H9 (cell line): ENCODE results near the gene DCAF10. TPM values are rescaled to one million over a fixed set of nuclear protein-coding genes. Genes with fewer than 3 reads are reported as not detected.
"Not testable (repeated sequence)": the region's sequence is repeated elsewhere in the genome, so short reads cannot be mapped to it uniquely, and the experiment has no call there.

Experiments
- DNase-seq: peaks from one replicate; pipeline ENCODE4 v3.0.0-alpha.2; 2017
- H2AFZ ChIP-seq: one replicate; pipeline ENCODE4 v1.6.1; 2013; ENCODE audit warnings: mild to moderate bottlenecking, low read length, control low read depth, moderate library complexity
- H2AK5ac ChIP-seq: 2 replicates; pipeline ENCODE4 v1.6.1; 2013; ENCODE audit warnings: low read length, control low read depth, mixed read lengths; ENCODE audit not compliant: insufficient read length
- H2BK120ac ChIP-seq: one replicate; pipeline ENCODE4 v1.6.1; 2013; ENCODE audit warnings: low read depth, mild to moderate bottlenecking, low read length, control low read depth, inconsistent platforms; ENCODE audit not compliant: poor library complexity, severe bottlenecking
- H2BK12ac ChIP-seq: 2 replicates; pipeline ENCODE4 v1.6.1; 2013; ENCODE audit warnings: low read length, control low read depth, mixed read lengths, low read depth; ENCODE audit not compliant: insufficient read length
- H2BK15ac ChIP-seq: 2 replicates; pipeline ENCODE4 v1.6.1; 2013; ENCODE audit warnings: low read depth, low read length, control low read depth
- H2BK20ac ChIP-seq: one replicate; pipeline ENCODE4 v1.6.1; 2013; ENCODE audit warnings: low read depth, mild to moderate bottlenecking, low read length, control low read depth, inconsistent platforms; ENCODE audit not compliant: poor library complexity, severe bottlenecking
- H2BK5ac ChIP-seq: 2 replicates; pipeline ENCODE4 v1.6.1; 2013; ENCODE audit warnings: low read length, control low read depth, mixed read lengths; ENCODE audit not compliant: insufficient read length
- H3K14ac ChIP-seq: 2 replicates; pipeline ENCODE4 v1.6.1; 2013; ENCODE audit warnings: low read length, control low read depth; ENCODE audit not compliant: insufficient read depth
- H3K18ac ChIP-seq: 2 replicates; pipeline ENCODE4 v1.6.1; 2013; ENCODE audit warnings: low read depth, mild to moderate bottlenecking, mixed read lengths, low read length, control low read depth; ENCODE audit not compliant: insufficient read length
- H3K23ac ChIP-seq: 2 replicates; pipeline ENCODE4 v1.6.1; 2013; ENCODE audit warnings: low read length, control low read depth, mixed read lengths, low read depth; ENCODE audit not compliant: insufficient read length
- H3K23me2 ChIP-seq: 2 replicates; pipeline ENCODE4 v1.6.1; 2013; ENCODE audit warnings: low read depth, mild to moderate bottlenecking, mixed read lengths, low read length, control low read depth; ENCODE audit not compliant: insufficient read length, poor library complexity, severe bottlenecking
- H3K27ac ChIP-seq: 2 replicates; pipeline ENCODE4 v1.5.1; 2013; ENCODE audit warnings: low read length, control low read depth, mixed read lengths, low read depth; ENCODE audit not compliant: insufficient read length
- H3K27me3 ChIP-seq: 2 replicates; pipeline ENCODE4 v1.6.1; 2013; ENCODE audit warnings: low read length, control low read depth, inconsistent platforms; ENCODE audit not compliant: insufficient read depth
- H3K4ac ChIP-seq: 2 replicates; pipeline ENCODE4 v1.6.1; 2013; ENCODE audit warnings: low read depth, mild to moderate bottlenecking, control low read depth, inconsistent platforms, low read length, moderate library complexity
- H3K4me1 ChIP-seq: 2 replicates; pipeline ENCODE4 v1.6.1; 2013; ENCODE audit warnings: low read length, control low read depth, inconsistent platforms; ENCODE audit not compliant: insufficient read depth
- H3K4me2 ChIP-seq: 2 replicates; pipeline ENCODE4 v1.6.1; 2013; ENCODE audit warnings: low read length, control low read depth, mixed read lengths; ENCODE audit not compliant: insufficient read length, insufficient read depth
- H3K56ac ChIP-seq: 2 replicates; pipeline ENCODE4 v1.6.1; 2013; ENCODE audit warnings: low read depth, mild to moderate bottlenecking, mixed read lengths, low read length, control low read depth; ENCODE audit not compliant: insufficient read length
- H3K79me1 ChIP-seq: 2 replicates; pipeline ENCODE4 v1.6.1; 2013; ENCODE audit warnings: low read depth, mild to moderate bottlenecking, moderate library complexity, low read length, control low read depth, inconsistent platforms; ENCODE audit not compliant: insufficient read depth, poor library complexity, severe bottlenecking
- H3K79me2 ChIP-seq: 2 replicates; pipeline ENCODE4 v1.6.1; 2013; ENCODE audit warnings: low read length, control low read depth, inconsistent platforms; ENCODE audit not compliant: insufficient read depth
- H3K9ac ChIP-seq: 2 replicates; pipeline ENCODE4 v1.6.1; 2013; ENCODE audit warnings: low read length, control low read depth, mixed read lengths; ENCODE audit not compliant: insufficient read length; ENCODE audit errors: extremely low read depth
- H3K9me3 ChIP-seq: one replicate; pipeline ENCODE4 v1.6.1; 2013; ENCODE audit warnings: low read depth, low read length, inconsistent platforms; ENCODE audit not compliant: control insufficient read depth
- H3T11ph ChIP-seq: one replicate; pipeline ENCODE4 v1.6.1; 2013; ENCODE audit warnings: mild to moderate bottlenecking, low read length, control low read depth, inconsistent platforms
- H4K20me1 ChIP-seq: one replicate; pipeline ENCODE4 v1.6.1; 2013; ENCODE audit not compliant: control insufficient read depth, insufficient read length, insufficient read depth
- H4K5ac ChIP-seq: 2 replicates; pipeline ENCODE4 v1.6.1; 2013; ENCODE audit warnings: low read depth, mild to moderate bottlenecking, mixed read lengths, low read length, control low read depth; ENCODE audit not compliant: insufficient read length
- H4K8ac ChIP-seq: replicated peaks from 2 replicates; pipeline ENCODE4 v1.6.1; 2013; ENCODE audit warnings: low read length, control low read depth, mixed read lengths, low read depth; ENCODE audit not compliant: insufficient read length
- H4K91ac ChIP-seq: 2 replicates; pipeline ENCODE4 v1.6.1; 2013; ENCODE audit warnings: low read depth, mild to moderate bottlenecking, moderate library complexity, mixed read lengths, low read length, control low read depth; ENCODE audit not compliant: insufficient read length
- H3K27ac Mint-ChIP-seq, 3 experiments: 2 replicates in 2 of 3; 3 replicates in 1 of 3; pipeline ENCODE4 v1.8.0; 2020 to 2021; ENCODE audit warnings: mixed read lengths in 3 of 3, mild to moderate bottlenecking in 1 of 3, moderate library complexity in 1 of 3
- H3K27me3 Mint-ChIP-seq: 2 replicates; pipeline ENCODE4 v1.8.0; 2021; ENCODE audit warnings: low read depth, mild to moderate bottlenecking, moderate library complexity, mixed read lengths
- H3K36me3 Mint-ChIP-seq, 3 experiments: 2 replicates in 2 of 3; 3 replicates in 1 of 3; pipeline ENCODE4 v1.8.0; 2020 to 2021; ENCODE audit warnings: low read depth in 3 of 3, mixed read lengths in 3 of 3; ENCODE audit not compliant: insufficient read depth in 1 of 3
- H3K4me1 Mint-ChIP-seq, 2 experiments: 2 replicates each; pipeline ENCODE4 v1.8.0; 2020; ENCODE audit warnings: mixed read lengths in 2 of 2
- H3K4me3 Mint-ChIP-seq, 2 experiments: 2 replicates in 1 of 2; 3 replicates in 1 of 2; pipeline ENCODE4 v1.8.0; 2020 to 2021; ENCODE audit warnings: mild to moderate bottlenecking in 2 of 2, mixed read lengths in 2 of 2, moderate library complexity in 1 of 2
- H3K9me3 Mint-ChIP-seq, 2 experiments: 2 replicates in 1 of 2; 3 replicates in 1 of 2; pipeline ENCODE4 v1.8.0; 2020; ENCODE audit warnings: mild to moderate bottlenecking in 2 of 2, mixed read lengths in 2 of 2, moderate library complexity in 1 of 2
- WGBS: extraction: QIAGEN DNeasy Blood & Tissue Kit; methylation state at CpG from one replicate; pipeline ENCODE4 v1.1.7; 2013; ENCODE audit warnings: missing lambda C conversion rate, low lambda C conversion rate, mixed read lengths; ENCODE audit not compliant: insufficient read length; ENCODE audit errors: extremely low coverage; 5-methylcytosine and 5-hydroxymethylcytosine counted together
- total RNA-seq: library from RNA; stranded (reverse); gene quantifications from 2 replicates; pipeline ENCODE4 v1.2.1, GENCODE V29; 2021
- TF ChIP-seq, protein P1 (sequence below): fragments of 200-600 bp; sonication (generic); conservative IDR thresholded peaks from 3 replicates; pipeline ENCODE4 v1.8.0; 2021; ENCODE audit warnings: antibody characterized with exemption, mild to moderate bottlenecking

The DCAF10 gene
- total RNA-seq, 1 experiment from 2014 or later, result 13.4 TPM

DNA sequence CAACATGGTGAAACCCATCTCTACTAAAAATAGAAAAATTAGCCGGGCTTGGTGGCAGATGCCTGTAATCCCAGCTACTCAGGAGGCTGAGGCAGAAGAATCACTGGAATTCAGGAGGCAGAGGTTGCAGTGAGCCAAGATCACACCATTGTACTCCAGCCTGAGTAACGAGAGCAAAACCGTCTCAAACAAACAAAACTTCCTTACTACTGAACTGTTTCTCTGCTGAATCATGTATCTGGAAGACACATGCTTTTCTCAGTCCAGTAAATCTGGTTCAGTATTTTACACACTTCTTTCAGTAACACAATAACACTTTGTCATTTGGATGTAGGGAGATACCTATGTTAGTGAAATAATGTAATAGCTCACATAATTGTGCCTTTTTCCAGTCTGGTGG lies 39.1 kb upstream of the DCAF10 start:
- Mint-ChIP-seq H3K4me1 (no peaks in the 10 kb centered on the region), H3K27ac (peak overlapping the region in 1 of 3 experiments; percentile 21; a peak in 1 of 7 replicates), H3K9me3 (peaks cover 3 to 4% of the 10 kb centered on the region in 2 experiments; a peak in 2 of 5 replicates), H3K4me3 (no peak overlapping the region; a peak in 1 of 5 replicates), H3K36me3 (peaks cover 6 to 15% (median 12%) of the 10 kb centered on the region in 3 experiments; a peak in 6 of 7 replicates), H3K27me3 (no peaks in the 10 kb centered on the region)
- Histone ChIP-seq H3K18ac (no peak overlapping the region), H3T11ph (no peak overlapping the region), H3K27me3 (no peaks in the 10 kb centered on the region), H2BK12ac (no peak overlapping the region), H3K79me1 (no peaks in the 10 kb centered on the region), H2BK120ac (no peak overlapping the region), H3K4ac (no peak overlapping the region), H2AK5ac (no peak overlapping the region), H3K27ac (no peak overlapping the region), H2BK15ac (no peak overlapping the region), H3K79me2 (no peaks in the 10 kb centered on the region), H4K8ac (peak overlapping the region; percentile 43), H3K9ac (no peak overlapping the region), H3K23ac (no peak overlapping the region), H2BK20ac (no peak overlapping the region), H4K20me1 (no peaks in the 10 kb centered on the region), H3K14ac (no peak overlapping the region), H3K4me2 (no peak overlapping the region), H3K9me3 (no peaks in the 10 kb centered on the region), H4K91ac (no peak overlapping the region), H3K4me1 (no peaks in the 10 kb centered on the region), H4K5ac (no peak overlapping the region), H3K56ac (no peak overlapping the region), H3K23me2 (no peaks in the 10 kb centered on the region), H2BK5ac (no peak overlapping the region), H2AFZ (no peak overlapping the region)
- no peak for DNase-seq
- no CpG with 5 or more reads among the region's 3 CpGs for WGBS
- TF ChIP-seq, protein P1, sequence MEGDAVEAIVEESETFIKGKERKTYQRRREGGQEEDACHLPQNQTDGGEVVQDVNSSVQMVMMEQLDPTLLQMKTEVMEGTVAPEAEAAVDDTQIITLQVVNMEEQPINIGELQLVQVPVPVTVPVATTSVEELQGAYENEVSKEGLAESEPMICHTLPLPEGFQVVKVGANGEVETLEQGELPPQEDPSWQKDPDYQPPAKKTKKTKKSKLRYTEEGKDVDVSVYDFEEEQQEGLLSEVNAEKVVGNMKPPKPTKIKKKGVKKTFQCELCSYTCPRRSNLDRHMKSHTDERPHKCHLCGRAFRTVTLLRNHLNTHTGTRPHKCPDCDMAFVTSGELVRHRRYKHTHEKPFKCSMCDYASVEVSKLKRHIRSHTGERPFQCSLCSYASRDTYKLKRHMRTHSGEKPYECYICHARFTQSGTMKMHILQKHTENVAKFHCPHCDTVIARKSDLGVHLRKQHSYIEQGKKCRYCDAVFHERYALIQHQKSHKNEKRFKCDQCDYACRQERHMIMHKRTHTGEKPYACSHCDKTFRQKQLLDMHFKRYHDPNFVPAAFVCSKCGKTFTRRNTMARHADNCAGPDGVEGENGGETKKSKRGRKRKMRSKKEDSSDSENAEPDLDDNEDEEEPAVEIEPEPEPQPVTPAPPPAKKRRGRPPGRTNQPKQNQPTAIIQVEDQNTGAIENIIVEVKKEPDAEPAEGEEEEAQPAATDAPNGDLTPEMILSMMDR, result no peak

DNA sequence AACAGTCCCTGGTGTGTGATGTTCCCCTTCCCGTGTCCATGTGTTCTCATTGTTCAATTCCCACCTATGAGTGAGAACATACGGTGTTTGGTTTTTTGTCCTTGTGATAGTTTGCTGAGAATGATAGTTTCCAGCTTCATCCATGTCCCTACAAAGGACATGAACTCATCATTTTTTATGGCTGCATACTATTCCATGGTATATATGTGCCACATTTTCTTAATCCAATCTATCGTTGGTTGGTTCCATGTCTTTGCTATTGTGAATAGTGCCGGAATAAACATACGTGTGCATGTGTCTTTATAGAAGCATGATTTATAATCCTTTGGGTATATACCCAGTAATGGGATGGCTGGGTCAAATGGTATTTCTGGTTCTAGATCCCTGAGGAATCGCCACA lies 35.3 kb upstream of the DCAF10 start:
- not testable (repeated sequence) for H3K27ac ChIP-seq, H3K4me3 Mint-ChIP-seq, H3K4me1 Mint-ChIP-seq, H2AK5ac ChIP-seq, DNase-seq, H2BK120ac ChIP-seq, H3K14ac ChIP-seq, H4K20me1 ChIP-seq, H3T11ph ChIP-seq, H3K23ac ChIP-seq, H3K4ac ChIP-seq, H2BK15ac ChIP-seq, H3K9ac ChIP-seq, H3K4me1 ChIP-seq, H3K18ac ChIP-seq, H3K79me1 ChIP-seq, H3K9me3 ChIP-seq, H4K8ac ChIP-seq, H3K56ac ChIP-seq, H2BK12ac ChIP-seq, H2BK20ac ChIP-seq, H3K23me2 ChIP-seq, H4K5ac ChIP-seq, H4K91ac ChIP-seq, H3K79me2 ChIP-seq, H3K27me3 ChIP-seq, H2AFZ ChIP-seq, H3K9me3 Mint-ChIP-seq, H3K27ac Mint-ChIP-seq, H2BK5ac ChIP-seq, H3K27me3 Mint-ChIP-seq, H3K4me2 ChIP-seq
- H3K36me3 Mint-ChIP-seq, result peaks cover 6 to 15% (median 12%) of the 10 kb centered on the region in 3 experiments; a peak in 6 of 7 replicates
- WGBS, result no CpG with 5 or more reads among the region's 6 CpGs
